LNCaP clone FGC (cell line): ENCODE data around the gene DIRAS1.

Experiments
- DNase-seq: peaks from one replicate; pipeline ENCODE4 v3.0.0-alpha.2; 2011; ENCODE audit warnings: low read depth
- H3K4me3 ChIP-seq: 2 replicates; pipeline ENCODE4 v1.5.1; 2011; ENCODE audit warnings: mild to moderate bottlenecking, low read depth, low read length, control low read depth
- CTCF ChIP-seq: IDR thresholded peaks from 2 replicates; pipeline ENCODE4 v1.5.1; 2012; ENCODE audit warnings: mild to moderate bottlenecking; ENCODE audit not compliant: control insufficient read depth, insufficient read depth; ENCODE audit errors: extremely low read depth

DIRAS1 gene, protein sequence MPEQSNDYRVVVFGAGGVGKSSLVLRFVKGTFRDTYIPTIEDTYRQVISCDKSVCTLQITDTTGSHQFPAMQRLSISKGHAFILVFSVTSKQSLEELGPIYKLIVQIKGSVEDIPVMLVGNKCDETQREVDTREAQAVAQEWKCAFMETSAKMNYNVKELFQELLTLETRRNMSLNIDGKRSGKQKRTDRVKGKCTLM

DNA sequence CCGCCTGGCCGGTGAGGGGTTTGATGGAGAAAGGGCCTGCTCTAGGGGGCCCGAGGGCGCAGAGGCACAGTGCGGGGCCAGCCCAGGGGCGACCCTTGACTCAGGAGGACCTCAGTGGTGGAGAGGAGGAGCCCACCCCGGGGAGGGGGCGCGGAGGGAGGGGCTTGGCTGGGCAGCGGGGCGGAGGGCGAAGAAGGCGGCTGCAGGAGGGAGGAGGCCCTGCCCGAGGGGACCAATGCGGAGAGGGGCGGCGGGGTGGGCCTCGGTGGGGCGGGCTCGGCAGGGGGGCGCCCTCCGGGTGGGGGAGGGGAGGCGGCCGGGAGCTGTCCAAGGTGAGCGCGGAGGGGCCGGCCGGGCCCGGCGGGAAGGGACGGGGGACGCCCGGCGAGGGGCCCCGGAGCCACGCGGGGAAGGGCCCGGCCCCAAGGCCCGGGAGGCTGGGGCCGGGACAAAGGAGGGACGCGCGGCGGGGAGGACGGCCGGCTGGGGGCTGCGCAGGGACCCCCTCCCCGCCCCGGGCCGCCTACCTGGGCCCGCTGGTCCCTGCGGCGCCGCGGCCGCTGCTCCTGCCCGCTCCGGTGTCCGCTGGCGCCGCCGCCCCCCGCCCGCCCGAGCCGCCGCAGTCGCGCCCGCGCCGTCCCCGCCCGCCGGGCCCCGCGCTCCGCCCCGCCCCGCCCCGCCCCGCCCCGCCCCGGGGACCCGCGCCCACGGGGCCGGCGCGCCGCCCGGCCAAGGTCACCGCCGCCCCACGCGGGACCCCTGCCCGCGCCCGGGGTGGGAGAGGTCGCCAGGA lies at the start of gene DIRAS1:
DIRAS1 (minus strand) TSS at position 596 of the 793 bp plus-strand sequence. CDS start 3,566 bp downstream, outside the sequence.
- H3K4me3 ChIP-seq: peak within 1 kb of the TSS; percentile 55
- DNase-seq: no peak
- no peak for TF ChIP-seq CTCF

DNA sequence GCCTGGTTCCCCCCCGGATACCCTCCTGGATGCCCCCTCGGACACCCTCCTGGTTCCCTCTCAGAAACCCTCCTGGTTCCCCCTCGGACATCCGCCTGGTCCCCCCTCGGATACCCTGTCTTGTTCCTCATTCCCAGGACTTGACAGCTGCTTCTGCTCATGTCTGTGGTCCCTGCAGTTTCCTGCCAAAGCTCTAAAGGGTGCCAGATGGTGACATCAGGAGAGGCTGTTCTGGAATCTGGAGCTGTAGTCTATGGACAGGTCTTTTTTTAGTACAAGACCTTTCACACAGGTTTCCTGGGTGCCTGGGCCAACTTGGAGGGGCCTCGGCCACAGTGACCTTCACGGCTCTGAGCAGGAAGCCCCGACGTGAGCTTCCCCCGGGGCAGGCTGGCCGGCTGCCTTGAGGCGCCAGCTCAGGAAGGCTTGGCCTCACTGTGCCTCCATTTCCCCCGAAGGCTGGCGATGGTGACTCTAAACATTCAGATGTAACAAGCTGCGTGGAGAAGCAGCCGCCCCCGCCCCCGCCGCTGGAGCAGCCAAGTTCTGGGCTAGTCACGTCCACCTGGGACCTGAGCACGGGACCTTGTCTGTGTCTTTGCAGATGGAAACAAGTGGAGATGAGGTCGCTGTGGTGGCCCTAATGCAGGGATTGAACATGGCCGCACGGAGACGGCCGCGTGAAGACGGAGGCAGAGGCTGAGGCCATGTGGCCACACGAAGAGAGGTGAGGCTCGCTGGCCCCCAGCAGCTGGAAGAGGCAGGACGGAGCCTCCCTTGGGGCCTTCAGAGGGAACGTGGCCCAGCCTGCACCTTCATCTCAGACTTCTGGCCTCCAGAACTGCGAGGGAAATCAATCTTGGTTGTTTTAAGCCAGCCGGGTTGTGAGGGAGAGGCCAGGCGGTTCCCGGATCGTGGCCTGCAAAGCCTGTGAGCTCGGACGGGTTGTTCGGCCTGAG lies 49.2 kb upstream of the DIRAS1 start:
- DNase-seq: no peak
- H3K4me3 ChIP-seq: no peak overlapping the region
- no peak for TF ChIP-seq CTCF

GRCh38 chr19:2769218-2769617 lies 48.0 kb upstream of the DIRAS1 start:
- H3K4me3 ChIP-seq: no peak overlapping the region
- no peak for DNase-seq
- no peak for TF ChIP-seq CTCF

GRCh38 chr19:2768365-2769132 lies 47.4 kb upstream of the DIRAS1 start:
- no peak for DNase-seq
- H3K4me3 ChIP-seq: no peak overlapping the region
- no peak for TF ChIP-seq CTCF

DNA sequence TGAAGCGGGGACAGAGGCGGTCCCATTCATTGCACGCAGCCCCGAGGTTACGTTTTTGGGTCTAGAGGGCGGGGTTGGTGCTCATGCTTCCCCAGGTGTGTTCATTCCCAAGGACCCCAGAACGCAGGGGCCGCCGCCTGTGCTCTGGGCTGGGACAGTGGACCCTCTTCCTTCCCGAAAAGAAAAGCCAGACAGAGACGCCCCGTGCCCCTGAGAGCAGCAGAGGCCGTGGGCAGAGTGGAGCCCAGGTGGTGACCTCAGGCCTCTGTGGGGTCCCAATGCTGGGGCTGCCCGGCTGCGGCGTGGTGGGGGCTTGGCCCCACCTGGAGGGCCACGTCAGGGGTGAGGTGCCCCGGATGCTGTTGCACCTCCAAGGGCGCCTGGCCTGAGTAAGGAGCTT lies 46.5 kb upstream of the DIRAS1 start:
- DNase-seq: no peak
- H3K4me3 ChIP-seq: no peak overlapping the region
- TF ChIP-seq CTCF: no peak
